SU-DHL-6 (cell line): ENCODE results near the gene CCDC188.

ENCODE experiments used
- H2AFZ ChIP-seq: fragments of 200-600 bp; sonication (generic); 2 replicates; pipeline ENCODE4 v1.6.1; 2014; ENCODE audit warnings: low read depth, mild to moderate bottlenecking, moderate library complexity, mixed read lengths, antibody characterized with exemption, low read length; ENCODE audit not compliant: severe bottlenecking
- H3F3A ChIP-seq: fragments of 200-600 bp; shearing (Covaris generic); 2 replicates; pipeline ENCODE4 v1.6.0; 2016; ENCODE audit warnings: antibody characterized with exemption, mild to moderate bottlenecking; ENCODE audit not compliant: insufficient read depth
- H3K27ac ChIP-seq: fragments of 200-600 bp; sonication (generic); 2 replicates; pipeline ENCODE4 v1.5.1; 2016; ENCODE audit warnings: low read depth, mild to moderate bottlenecking, low read length, moderate library complexity, mixed read lengths
- H3K27me3 ChIP-seq: fragments of 200-600 bp; sonication (generic), shearing (Covaris generic); 2 replicates; pipeline ENCODE4 v1.6.0; 2014; ENCODE audit warnings: mild to moderate bottlenecking, low read length
- H3K36me3 ChIP-seq: fragments of 200-600 bp; sonication (generic); 2 replicates; pipeline ENCODE4 v1.6.1; 2014; ENCODE audit warnings: mild to moderate bottlenecking, low read length, mixed read lengths
- H3K4me2 ChIP-seq: fragments of 300-600, 200-600 bp; shearing (Covaris generic), sonication (generic); 2 replicates; pipeline ENCODE4 v1.6.0; 2014; ENCODE audit warnings: low read length, low read depth, mild to moderate bottlenecking; ENCODE audit not compliant: poor library complexity, severe bottlenecking
- H3K4me3 ChIP-seq: fragments of 200-600 bp; sonication (generic); 2 replicates; pipeline ENCODE4 v1.5.1; 2014; ENCODE audit warnings: antibody characterized with exemption, low read length, mild to moderate bottlenecking, mixed read lengths; ENCODE audit not compliant: insufficient read depth, poor library complexity, severe bottlenecking
- H3K79me2 ChIP-seq: fragments of 200-600 bp; sonication (generic); 2 replicates; pipeline ENCODE4 v1.6.1; 2014; ENCODE audit warnings: mild to moderate bottlenecking, low read length, moderate library complexity; ENCODE audit not compliant: insufficient read depth
- H3K9ac ChIP-seq: fragments of 200-600 bp; sonication (generic); 2 replicates; pipeline ENCODE4 v1.7.0; 2014; ENCODE audit warnings: mild to moderate bottlenecking, low read length
- H3K9me2 ChIP-seq: fragments of 200-600 bp; sonication (generic); replicated peaks from 2 replicates; pipeline ENCODE4 v1.6.1; 2014; ENCODE audit warnings: low read length; ENCODE audit not compliant: insufficient read depth
- H3K9me3 ChIP-seq: fragments of 200-600 bp; sonication (generic); 2 replicates; pipeline ENCODE4 v1.6.1; 2014; ENCODE audit warnings: low read length, mixed read lengths; ENCODE audit not compliant: insufficient read depth
- H4K20me1 ChIP-seq: fragments of 200-600 bp; sonication (generic); 2 replicates; pipeline ENCODE4 v1.6.1; 2014; ENCODE audit warnings: low read depth, mild to moderate bottlenecking, antibody characterized with exemption, low read length, moderate library complexity, mixed read lengths
- CTCF ChIP-seq: fragments of 200-600 bp; sonication (generic); IDR thresholded peaks from one replicate; pipeline ENCODE4 v1.5.1; 2017; ENCODE audit warnings: antibody characterized with exemption, mild to moderate bottlenecking, low read length, moderate library complexity; ENCODE audit not compliant: insufficient read depth, poor library complexity, severe bottlenecking
- EZH2phosphoT487 ChIP-seq: fragments of 200-600 bp; sonication (generic), shearing (Covaris generic); conservative IDR thresholded peaks from 2 replicates; pipeline ENCODE4 v1.6.1; 2018; ENCODE audit warnings: mild to moderate bottlenecking, antibody characterized with exemption, low read length, moderate library complexity, mixed read lengths

CCDC188 gene

DNA sequence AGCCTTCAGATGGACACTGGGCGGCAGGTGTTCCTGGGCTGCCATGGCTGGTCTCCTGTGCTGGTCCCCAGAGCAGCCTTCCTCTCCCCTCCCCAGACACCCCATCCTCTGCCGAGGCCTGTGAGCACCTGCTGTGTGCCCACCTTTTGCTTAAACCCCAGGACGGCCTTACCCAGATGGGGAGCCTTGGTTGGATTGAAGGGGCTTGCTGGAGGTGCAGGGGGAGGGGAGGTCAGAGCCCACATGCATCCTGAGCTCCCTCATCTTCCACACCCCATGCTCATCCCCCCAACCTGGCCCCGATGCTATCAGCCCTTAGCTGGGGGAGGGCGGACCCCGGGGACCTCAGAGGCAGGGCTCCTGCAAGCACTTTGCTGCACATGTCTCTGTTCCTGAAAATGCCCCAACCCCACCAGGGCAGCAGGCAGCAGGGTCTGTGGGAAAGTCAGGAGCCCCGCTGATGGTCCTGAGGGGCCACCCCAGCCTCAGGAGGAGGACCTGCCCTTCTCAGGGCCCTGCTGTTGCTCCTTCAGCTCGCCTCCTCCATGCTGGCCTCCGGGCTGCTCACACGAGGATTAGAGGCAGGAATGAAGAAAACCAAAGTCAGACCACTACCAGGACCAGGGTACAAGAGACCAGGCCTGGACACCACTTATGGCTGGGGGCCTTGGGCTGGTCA is 41.6 kb upstream of the CCDC188 start:
- H3K4me2 ChIP-seq = no peak overlapping the region
- H3K27ac ChIP-seq = no peak overlapping the region
- H3K27me3 ChIP-seq = no peaks in the 10 kb centered on the region
- no peaks in the 10 kb centered on the region for H3K9me2 ChIP-seq
- no peaks in the 10 kb centered on the region for H3F3A ChIP-seq
- H3K4me3 ChIP-seq = no peak overlapping the region
- no peaks in the 10 kb centered on the region for H3K36me3 ChIP-seq
- TF ChIP-seq CTCF (no peak), EZH2phosphoT487 (no peak)
- H3K9me3 ChIP-seq = no peaks in the 10 kb centered on the region
- H3K79me2 ChIP-seq = no peaks in the 10 kb centered on the region
- H4K20me1 ChIP-seq = no peaks in the 10 kb centered on the region
- no peak overlapping the region for H2AFZ ChIP-seq
- H3K9ac ChIP-seq = no peak overlapping the region

DNA sequence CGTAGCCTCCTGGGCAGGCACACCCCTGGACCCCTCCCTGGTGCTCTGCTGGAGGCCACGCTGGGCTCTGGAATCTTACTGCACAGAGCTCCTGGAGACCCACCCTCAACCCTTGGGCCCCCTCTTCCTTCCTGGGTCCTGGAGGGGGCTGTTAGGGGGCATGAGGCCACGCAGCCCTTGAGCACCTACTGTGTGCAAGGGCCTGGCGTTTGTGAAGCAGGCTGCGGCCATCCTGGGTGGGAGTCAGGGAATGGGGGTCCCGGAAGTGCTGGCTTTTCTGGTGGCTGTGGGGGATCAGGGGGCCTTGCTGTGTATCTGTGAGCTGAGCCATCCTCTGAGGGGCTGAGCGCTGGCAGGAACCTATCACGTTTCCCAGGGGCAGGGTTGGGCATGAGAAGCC is 40.9 kb upstream of the CCDC188 start:
- Histone ChIP-seq H3K27ac (no peak overlapping the region), H3K27me3 (no peaks in the 10 kb centered on the region)

GRCh38 chr22:20191000-20191515 is 40.2 kb upstream of the CCDC188 start:
- Histone ChIP-seq H3K9me2 (no peaks in the 10 kb centered on the region), H4K20me1 (no peaks in the 10 kb centered on the region), H3K79me2 (no peaks in the 10 kb centered on the region), H3K27me3 (no peaks in the 10 kb centered on the region), H3K4me2 (no peak overlapping the region), H3F3A (no peaks in the 10 kb centered on the region), H3K27ac (no peak overlapping the region), H3K4me3 (no peak overlapping the region), H3K9ac (no peak overlapping the region), H3K9me3 (no peaks in the 10 kb centered on the region), H2AFZ (no peak overlapping the region), H3K36me3 (no peaks in the 10 kb centered on the region)
- no peak for TF ChIP-seq CTCF
- no peak for TF ChIP-seq EZH2phosphoT487

More for the DNA sequence above, 40.9 kb upstream of the CCDC188 start:
- Histone ChIP-seq H3K4me3 (no peak overlapping the region), H3F3A (no peaks in the 10 kb centered on the region), H4K20me1 (no peaks in the 10 kb centered on the region), H3K79me2 (no peaks in the 10 kb centered on the region), H3K9ac (no peak overlapping the region), H2AFZ (no peak overlapping the region), H3K9me3 (no peaks in the 10 kb centered on the region), H3K4me2 (no peak overlapping the region), H3K36me3 (no peaks in the 10 kb centered on the region), H3K9me2 (no peaks in the 10 kb centered on the region)
- no peak for TF ChIP-seq EZH2phosphoT487
- no peak for TF ChIP-seq CTCF
